ENCODE measurements around the gene MAML1.
A peak's percentile ranks its signal among the peaks of the same experiment; 100 is the strongest.

MAML1 gene

DNA sequence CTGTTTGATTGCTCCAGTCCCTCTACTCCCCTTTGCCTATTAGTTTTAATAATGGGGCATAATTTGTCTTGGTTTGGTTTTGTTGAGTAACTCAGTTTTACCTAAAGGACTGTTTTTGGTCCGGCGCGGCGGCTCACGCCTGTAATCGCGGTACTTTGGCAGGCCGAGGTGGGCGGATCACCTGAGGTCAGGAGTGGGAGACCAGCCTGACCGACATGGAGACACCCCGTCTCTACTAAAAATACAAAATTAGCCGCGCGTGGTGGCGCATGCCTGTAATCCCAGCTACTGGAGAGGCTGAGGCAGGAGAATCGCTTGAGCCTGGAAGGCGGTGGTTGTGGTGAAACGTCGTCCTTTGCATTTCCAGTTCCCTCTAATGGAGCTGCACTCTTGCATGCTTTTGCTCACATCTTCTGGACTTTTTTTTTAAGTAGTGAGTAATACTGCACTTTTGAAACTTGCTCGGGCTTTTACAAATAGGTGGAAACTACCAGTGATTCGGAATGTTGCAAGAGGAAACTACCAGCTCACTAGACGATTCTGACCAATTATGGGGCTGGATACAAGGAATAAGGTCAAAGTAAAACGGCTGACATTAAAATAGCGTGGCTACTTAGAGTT lies 721 bp upstream of the MAML1 start:
- TF ChIP-seq, protein P1, sequence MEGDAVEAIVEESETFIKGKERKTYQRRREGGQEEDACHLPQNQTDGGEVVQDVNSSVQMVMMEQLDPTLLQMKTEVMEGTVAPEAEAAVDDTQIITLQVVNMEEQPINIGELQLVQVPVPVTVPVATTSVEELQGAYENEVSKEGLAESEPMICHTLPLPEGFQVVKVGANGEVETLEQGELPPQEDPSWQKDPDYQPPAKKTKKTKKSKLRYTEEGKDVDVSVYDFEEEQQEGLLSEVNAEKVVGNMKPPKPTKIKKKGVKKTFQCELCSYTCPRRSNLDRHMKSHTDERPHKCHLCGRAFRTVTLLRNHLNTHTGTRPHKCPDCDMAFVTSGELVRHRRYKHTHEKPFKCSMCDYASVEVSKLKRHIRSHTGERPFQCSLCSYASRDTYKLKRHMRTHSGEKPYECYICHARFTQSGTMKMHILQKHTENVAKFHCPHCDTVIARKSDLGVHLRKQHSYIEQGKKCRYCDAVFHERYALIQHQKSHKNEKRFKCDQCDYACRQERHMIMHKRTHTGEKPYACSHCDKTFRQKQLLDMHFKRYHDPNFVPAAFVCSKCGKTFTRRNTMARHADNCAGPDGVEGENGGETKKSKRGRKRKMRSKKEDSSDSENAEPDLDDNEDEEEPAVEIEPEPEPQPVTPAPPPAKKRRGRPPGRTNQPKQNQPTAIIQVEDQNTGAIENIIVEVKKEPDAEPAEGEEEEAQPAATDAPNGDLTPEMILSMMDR (IDR thresholded peaks at IDR 0.05; ENCODE audit: borderline replicate concordance, extremely low read depth, low read length, poor library complexity, severe bottlenecking): no peak
- no peak for TF ChIP-seq EZH2 (IDR thresholded peaks at IDR 0.05; ENCODE audit: borderline replicate concordance, low read depth, low read length, severe bottlenecking)
- Histone ChIP-seq H3K9ac (ENCODE audit: low read depth, low read length) (peak overlapping the region; percentile 53), H3K27ac (ENCODE audit: low read length) (peak overlapping the region; percentile 72), H3K79me2 (ENCODE audit: insufficient read depth, low read length) (peaks cover 42% of the 10 kb centered on the region), H3K27me3 (ENCODE audit: insufficient read depth, low read length, poor library complexity) (no peaks in the 10 kb centered on the region), H2AFZ (ENCODE audit: low read depth, low read length) (peak overlapping the region; percentile 72), H3K9me3 (ENCODE audit: insufficient read depth, low read length, severe bottlenecking) (no peaks in the 10 kb centered on the region), H3K36me3 (ENCODE audit: insufficient read depth, low read length) (peaks cover 44% of the 10 kb centered on the region), H3K4me1 (ENCODE audit: insufficient read depth, low read length) (peaks cover 41% of the 10 kb centered on the region), H3K4me2 (ENCODE audit: insufficient read depth, low read length) (peak overlapping the region; percentile 68), H3K4me3 (ENCODE audit: low read depth in 1 of 2, low read length in 2 of 2) (peak overlapping the region; percentile 19 to 49; a peak in 3 of 4 replicates), H4K20me1 (ENCODE audit: insufficient read depth, low read length) (peaks cover 25% of the 10 kb centered on the region)
- peak; percentile 22 for DNase-seq
- ATAC-seq (ENCODE audit: insufficient read depth, low read depth): no peak; the same call in 2 of the 3 replicates

DNA sequence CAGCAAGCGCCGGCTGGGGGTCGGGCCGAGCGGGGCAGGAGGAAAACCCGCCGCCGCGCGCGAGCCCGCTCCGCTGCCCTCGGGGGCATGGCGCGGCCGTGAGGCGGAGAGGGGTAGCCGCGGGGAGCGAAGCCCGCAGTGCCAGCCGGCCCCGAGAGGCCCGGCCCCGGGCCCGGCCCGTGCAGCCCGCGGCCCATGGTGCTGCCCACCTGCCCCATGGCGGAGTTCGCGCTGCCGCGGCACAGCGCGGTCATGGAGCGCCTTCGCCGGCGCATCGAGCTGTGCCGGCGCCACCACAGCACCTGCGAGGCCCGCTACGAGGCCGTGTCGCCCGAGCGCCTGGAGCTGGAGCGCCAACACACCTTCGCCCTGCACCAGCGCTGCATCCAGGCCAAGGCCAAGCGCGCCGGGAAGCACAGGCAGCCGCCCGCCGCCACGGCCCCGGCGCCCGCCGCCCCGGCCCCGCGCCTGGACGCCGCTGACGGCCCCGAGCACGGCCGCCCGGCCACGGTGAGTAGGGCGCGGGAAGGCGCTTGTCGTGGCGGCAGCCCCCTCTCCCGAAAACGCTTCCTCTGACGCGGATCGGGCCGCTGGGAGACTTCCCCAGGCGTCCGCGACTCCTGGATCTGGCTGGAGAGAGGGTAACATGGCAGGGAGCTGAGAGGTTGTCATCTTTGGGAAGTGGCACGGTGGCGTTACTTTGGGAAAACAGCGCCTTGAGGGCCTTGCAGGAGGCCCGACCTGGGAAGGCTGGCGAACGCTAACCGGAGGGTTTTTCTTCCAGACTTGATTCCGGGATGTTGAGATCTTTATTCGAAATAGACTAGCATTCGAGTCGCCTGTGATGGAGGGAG lies 523 bp downstream of the MAML1 start:
- Histone ChIP-seq H3K4me1 (ENCODE audit: insufficient read depth, low read length) (peaks cover 52% of the 10 kb centered on the region), H3K27ac (ENCODE audit: low read length) (peak overlapping the region; percentile 76), H2AFZ (ENCODE audit: low read depth, low read length) (peak overlapping the region; percentile 85), H4K20me1 (ENCODE audit: insufficient read depth, low read length) (peaks cover 38% of the 10 kb centered on the region), H3K36me3 (ENCODE audit: insufficient read depth, low read length) (peaks cover 43% of the 10 kb centered on the region), H3K79me2 (ENCODE audit: insufficient read depth, low read length) (peaks cover 55% of the 10 kb centered on the region), H3K9me3 (ENCODE audit: insufficient read depth, low read length, severe bottlenecking) (no peaks in the 10 kb centered on the region), H3K4me3 (ENCODE audit: low read depth in 1 of 2, low read length in 2 of 2) (peak overlapping the region; percentile 90 to 92), H3K9ac (ENCODE audit: low read depth, low read length) (peak overlapping the region; percentile 93), H3K4me2 (ENCODE audit: insufficient read depth, low read length) (peak overlapping the region; percentile 72), H3K27me3 (ENCODE audit: insufficient read depth, low read length, poor library complexity) (no peaks in the 10 kb centered on the region)
- DNase-seq (peak; percentile 52), ATAC-seq (ENCODE audit: insufficient read depth, low read depth) (peak; percentile 41)
- TF ChIP-seq EZH2 (IDR thresholded peaks at IDR 0.05; ENCODE audit: borderline replicate concordance, low read depth, low read length, severe bottlenecking): no peak
- TF ChIP-seq, protein P1 (IDR thresholded peaks at IDR 0.05; ENCODE audit: borderline replicate concordance, extremely low read depth, low read length, poor library complexity, severe bottlenecking): no peak

DNA sequence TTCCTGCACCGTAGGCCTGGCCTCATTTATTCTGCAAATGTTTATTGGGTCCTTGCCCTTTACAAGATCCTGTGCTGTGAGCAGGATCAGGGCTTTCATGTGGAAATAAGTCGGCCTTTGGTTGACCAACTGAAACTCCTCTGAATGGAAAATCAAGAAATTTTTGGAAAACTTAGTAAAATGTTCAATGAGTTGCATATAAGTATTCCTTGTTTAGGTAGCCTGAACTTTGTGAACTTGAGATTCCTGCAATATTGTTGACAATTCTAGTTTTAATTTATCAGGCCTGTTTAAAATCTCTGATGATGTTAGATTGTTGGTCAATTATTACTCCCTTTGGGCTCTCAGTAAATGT lies 1.1 kb downstream of the MAML1 start:
- peak overlapping the region; percentile 90 to 92 for H3K4me3 ChIP-seq (ENCODE audit: low read depth in 1 of 2, low read length in 2 of 2)
- H3K4me1 ChIP-seq (ENCODE audit: insufficient read depth, low read length): peaks cover 54% of the 10 kb centered on the region
- H2AFZ ChIP-seq (ENCODE audit: low read depth, low read length): peak overlapping the region; percentile 85
- H3K9me3 ChIP-seq (ENCODE audit: insufficient read depth, low read length, severe bottlenecking): no peaks in the 10 kb centered on the region
- H3K36me3 ChIP-seq (ENCODE audit: insufficient read depth, low read length): peaks cover 43% of the 10 kb centered on the region
- H4K20me1 ChIP-seq (ENCODE audit: insufficient read depth, low read length): peaks cover 44% of the 10 kb centered on the region
- peak overlapping the region; percentile 93 for H3K9ac ChIP-seq (ENCODE audit: low read depth, low read length)
- no peaks in the 10 kb centered on the region for H3K27me3 ChIP-seq (ENCODE audit: insufficient read depth, low read length, poor library complexity)
- H3K4me2 ChIP-seq (ENCODE audit: insufficient read depth, low read length): peak overlapping the region; percentile 72
- no peak for TF ChIP-seq EZH2 (IDR thresholded peaks at IDR 0.05; ENCODE audit: borderline replicate concordance, low read depth, low read length, severe bottlenecking)
- TF ChIP-seq, protein P1 (IDR thresholded peaks at IDR 0.05; ENCODE audit: borderline replicate concordance, extremely low read depth, low read length, poor library complexity, severe bottlenecking): no peak
- DNase-seq (no peak), ATAC-seq (ENCODE audit: insufficient read depth, low read depth) (no peak)
- peaks cover 61% of the 10 kb centered on the region for H3K79me2 ChIP-seq (ENCODE audit: insufficient read depth, low read length)
- peak overlapping the region; percentile 76 for H3K27ac ChIP-seq (ENCODE audit: low read length)
